GM18951 (cell line): Measurements from ENCODE around the gene ZNF330.

ENCODE experiments used
- POLR2A ChIP-seq: IDR thresholded peaks from 4 replicates; pipeline ENCODE4 v1.6.1; 2011; ENCODE audit warnings: mild to moderate bottlenecking; ENCODE audit not compliant: insufficient read length, insufficient read depth; ENCODE audit errors: extremely low read depth
- in situ Hi-C: fragments of 300-500 bp; cut with MboI; formaldehyde crosslinking; loops from one replicate; pipeline ENCODE4 v1.12.0; 2022; ENCODE audit warnings: low sequenced_read_pairs, mixed read lengths, inconsistent platforms; ENCODE audit not compliant: unreplicated experiment

Gene ZNF330

DNA sequence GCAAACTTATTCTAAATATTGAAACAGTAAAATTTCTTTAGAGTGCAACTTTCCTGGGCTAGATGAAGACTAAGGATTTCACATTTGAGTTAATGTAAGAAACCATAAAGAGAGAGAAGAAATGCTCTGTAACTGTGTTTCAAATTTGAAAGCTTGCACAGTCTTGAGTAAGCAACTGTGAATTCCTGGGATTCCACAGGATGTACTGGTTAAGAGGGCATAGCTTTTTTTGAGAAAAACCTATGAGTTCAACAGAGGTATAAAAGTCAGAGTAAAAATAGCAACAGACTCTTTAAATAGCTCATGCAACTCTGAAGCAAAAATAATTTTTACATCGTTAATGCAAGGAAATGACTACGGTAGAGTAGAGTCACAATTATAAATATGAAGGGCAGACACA is 25.5 kb downstream of the ZNF330 start:
- no peak for TF ChIP-seq POLR2A
- in situ Hi-C loops: no loop called here

DNA sequence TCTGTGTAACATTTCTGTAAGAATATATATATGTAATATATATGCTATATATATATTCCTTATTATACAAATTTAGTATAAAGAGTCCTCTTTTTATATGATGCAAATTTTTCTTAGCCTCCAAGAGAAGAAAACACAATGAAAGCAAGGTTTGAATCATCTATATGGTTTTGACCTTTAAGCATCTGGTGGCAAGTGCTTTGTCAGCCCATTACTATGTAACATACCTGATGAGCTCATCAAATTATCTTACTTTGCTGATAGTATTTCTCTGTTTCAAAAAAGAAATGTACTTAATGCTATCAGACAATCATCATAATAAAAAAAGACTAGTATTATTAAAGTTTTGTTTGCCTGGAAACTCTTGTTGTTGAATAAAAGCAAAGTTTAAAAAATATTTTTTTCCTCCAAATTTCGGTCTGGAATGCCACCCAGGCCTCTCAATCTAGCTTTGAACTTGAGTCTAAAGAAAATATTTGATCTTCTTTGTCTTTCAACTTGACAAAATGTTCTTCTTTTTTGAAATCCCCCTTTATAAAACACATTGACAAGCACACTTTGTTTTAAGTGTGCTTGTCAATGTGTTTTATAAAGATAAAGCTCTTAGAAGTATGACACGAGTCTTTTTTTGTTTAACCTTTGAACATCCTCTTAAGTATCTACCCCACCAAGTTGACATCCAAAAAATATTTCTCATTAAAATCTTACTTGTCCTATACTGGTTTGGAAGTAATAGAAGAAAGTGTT is 26.2 kb downstream of the ZNF330 start:
- in situ Hi-C loops: no loop called here
- TF ChIP-seq POLR2A: no peak

DNA sequence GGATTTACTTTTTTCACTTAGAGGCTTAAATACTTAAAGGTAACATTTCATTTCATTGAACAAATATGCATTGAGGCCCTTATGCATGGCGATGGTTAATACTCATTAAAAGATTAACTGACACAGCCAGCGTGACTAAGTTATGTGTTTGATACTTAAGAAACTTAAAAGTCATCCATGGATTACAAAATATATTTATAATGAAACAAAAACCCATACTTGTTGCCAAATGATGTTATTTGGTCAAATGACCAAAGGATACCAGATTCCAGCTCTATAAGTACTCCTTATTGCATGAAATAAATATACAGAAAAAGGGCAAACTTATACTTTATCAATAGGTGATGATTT is 26.7 kb downstream of the ZNF330 start:
- TF ChIP-seq POLR2A: no peak
- in situ Hi-C loops: no loop called here

DNA sequence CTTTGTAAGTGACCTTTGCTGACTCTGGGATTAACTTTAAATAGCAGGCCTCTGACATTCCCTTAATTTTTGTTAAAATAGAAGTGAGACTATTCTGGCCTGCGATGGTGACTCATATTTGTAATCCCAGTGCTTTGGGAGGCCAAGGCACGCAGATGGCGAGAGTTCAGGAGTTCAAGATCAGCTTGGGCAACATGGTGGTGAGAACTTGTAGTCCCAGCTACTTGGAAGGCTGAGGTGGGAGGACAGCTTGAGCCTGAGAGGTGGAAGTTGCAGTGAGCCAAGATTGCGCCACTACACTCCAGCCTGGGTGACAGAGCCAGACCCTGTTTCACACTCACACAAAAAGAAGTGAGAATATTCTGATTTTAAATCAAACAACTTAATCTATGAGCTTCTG is 27.3 kb downstream of the ZNF330 start:
- TF ChIP-seq POLR2A: no peak
- in situ Hi-C loops: no loop called here

DNA sequence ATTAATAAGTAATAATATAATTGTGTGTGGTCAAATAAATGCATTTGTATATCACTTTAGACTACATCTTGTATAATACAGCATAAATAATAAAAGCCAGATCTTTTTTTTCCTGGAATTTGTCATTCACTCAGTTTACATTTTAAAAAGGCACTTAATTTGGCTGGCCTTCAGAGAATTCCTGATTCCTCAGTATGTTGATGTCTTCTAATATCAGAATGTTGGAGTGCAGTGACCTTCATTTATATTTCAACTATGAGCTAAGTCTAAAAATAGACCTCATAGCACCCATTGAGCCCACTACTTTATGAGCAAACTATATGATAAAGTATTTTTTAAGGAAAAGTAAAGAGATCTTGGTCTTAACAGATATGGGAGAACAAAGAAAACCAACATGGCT is 27.8 kb downstream of the ZNF330 start:
- in situ Hi-C loops: no loop called here
- TF ChIP-seq POLR2A: no peak

DNA sequence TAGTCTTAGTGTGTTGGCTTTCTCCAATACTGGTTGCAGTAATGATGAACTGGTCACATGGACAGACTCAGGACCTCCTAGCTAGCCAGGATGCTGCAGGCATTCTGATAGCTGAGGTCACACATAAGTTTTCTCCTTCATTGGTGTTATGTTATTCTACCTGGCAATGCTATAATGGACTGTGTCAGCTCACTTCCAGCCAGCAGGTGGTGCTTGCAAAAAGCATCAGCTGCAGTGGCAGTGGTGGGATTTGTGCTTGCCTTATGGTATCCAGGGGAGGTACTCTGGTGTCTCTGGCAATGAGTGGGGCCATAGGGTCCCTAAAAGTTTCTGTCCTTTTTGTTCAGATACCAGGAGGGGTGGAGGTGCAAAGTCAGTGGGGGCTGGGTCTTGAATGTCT is 33.6 kb downstream of the ZNF330 start:
- TF ChIP-seq POLR2A: no peak
- in situ Hi-C loops: no loop called here

DNA sequence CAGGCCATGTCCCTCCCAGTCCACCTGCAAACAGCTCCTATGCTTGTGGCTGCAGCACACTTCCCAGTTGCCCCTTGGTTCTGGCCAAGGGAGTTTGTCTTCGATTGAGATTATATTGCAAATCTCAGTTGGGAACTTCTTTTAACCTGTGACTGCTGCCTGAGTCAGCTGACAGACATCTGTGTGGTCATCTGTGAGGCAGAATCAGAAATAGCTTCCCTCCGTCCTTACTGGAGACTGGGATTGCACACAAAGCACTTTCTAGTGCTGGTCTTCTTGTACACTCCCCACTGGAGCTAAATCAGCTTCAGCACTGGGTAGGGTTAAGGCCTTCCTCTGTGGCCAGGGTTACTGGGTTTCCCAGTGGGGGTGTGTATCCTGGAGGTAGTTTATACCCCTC is 34.3 kb downstream of the ZNF330 start:
- in situ Hi-C loops: no loop called here
- TF ChIP-seq POLR2A: no peak

DNA sequence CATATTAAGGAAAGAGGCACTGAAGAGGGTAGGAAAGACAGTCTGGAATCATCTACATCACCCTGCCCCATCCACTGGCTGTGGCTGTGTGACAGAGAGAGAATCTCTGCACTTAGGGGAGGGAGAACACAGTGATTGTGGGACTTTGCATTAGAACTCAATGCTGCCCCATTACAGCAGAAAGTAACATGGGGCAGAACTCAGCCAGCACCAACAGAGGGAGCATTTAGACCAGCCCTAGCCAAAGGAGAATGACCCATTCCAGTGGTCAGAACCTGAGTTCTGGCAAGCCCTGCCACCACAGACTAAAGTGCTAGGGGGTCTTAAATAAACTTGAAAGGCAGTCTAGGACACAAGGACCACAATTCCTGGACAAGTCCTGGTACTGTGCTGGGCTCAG is 37.9 kb downstream of the ZNF330 start:
- in situ Hi-C loops: no loop called here
- TF ChIP-seq POLR2A: no peak

DNA sequence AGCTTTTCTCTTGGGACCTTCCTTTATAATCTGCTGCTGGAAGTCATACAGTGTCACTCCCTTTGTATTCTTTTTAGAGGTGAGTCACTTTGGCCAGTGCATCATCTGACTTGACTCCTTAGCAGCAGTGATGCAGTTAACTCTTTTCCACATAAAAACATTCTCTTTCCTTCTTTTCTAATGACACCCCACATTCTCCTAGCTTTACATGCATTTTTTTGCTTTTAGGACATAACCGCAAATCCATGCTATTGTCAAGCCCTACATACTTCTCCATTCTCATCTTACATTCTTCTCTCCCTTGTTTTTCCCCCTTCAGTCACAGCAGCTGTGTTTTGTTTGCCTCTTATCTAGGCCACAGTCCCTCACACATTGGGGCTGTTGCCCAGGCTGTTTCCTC is 55.1 kb downstream of the ZNF330 start:
- in situ Hi-C loops: no loop called here
- no peak for TF ChIP-seq POLR2A

DNA sequence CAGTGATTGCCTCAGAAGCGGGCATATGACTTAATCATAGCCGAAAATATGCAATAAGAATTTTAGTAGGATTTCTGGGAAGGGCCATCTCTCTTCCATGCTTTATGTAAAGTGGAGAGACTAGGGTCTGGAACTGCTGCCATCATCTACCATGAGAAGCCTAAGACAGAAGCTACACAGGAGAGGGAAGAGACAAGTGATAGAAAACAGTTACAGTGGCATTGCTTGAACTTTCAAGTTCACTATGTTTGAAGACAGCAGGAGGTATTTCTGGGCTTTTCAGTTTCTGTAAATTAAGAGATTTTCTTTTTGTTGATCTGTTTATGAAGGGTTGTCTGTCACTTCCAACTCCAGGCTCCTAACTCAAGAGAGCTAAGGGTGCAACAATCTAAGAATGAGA is 62.5 kb downstream of the ZNF330 start:
- in situ Hi-C loops: no loop called here
- no peak for TF ChIP-seq POLR2A

DNA sequence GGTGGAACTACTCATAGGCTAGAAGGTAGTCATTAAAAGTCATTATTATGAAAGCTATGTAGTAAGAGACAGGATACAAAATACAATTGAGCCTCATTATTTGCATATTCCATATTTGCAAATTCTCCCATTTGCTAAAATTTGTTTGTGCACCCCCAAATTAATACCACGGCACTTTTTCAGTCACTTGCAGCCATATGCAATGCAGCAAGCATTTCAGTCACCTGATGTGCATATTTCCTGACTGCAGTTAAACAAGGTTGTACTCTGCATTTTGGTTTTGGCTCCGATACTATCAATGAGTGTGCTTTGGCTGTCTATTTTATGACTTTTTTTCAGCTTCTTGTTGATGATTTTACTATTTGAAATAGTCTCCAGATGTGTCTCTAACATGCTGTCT is 62.9 kb downstream of the ZNF330 start:
- TF ChIP-seq POLR2A: no peak
- in situ Hi-C loops: no loop called here
